ENCODE data around the gene TF. TPM values are rescaled to one million over a fixed set of nuclear protein-coding genes. Genes with fewer than 3 reads are reported as not detected.

The TF gene
- total and polyA plus RNA-seq, 2 of the 8 experiments (the other 6 are each of a cell fraction or from before 2014, with no cell fraction given), result 0.02 to 0.26 TPM

GRCh38 chr3:133845127-133845526 is 98.9 kb downstream of the TF start:
- Histone ChIP-seq H3K4me1 (replicated peaks in 1 of 4; ENCODE audit: control insufficient read depth in 3 of 4, insufficient read depth in 4 of 4, low read length in 3 of 4) (peaks cover 0 to 2% (median 0%) of the 10 kb centered on the region in 4 experiments; a peak in 1 of 7 replicates), H3K56ac (replicated peaks; ENCODE audit: insufficient read length, low read depth, low read length) (no peak overlapping the region), H3K27me3 (replicated peaks in 1 of 4; ENCODE audit: control insufficient read depth in 3 of 4, extremely low read depth in 1 of 4, insufficient read depth in 3 of 4, low read length in 3 of 4) (no peaks in the 10 kb centered on the region), H4K8ac (ENCODE audit: extremely low read depth, insufficient read depth, low read length) (no peak overlapping the region), H2AFZ (ENCODE audit: low read length) (no peak overlapping the region), H3K23me2 (ENCODE audit: low read depth, low read length) (no peaks in the 10 kb centered on the region), H2BK15ac (ENCODE audit: low read length) (no peak overlapping the region), H3K4me3 (ENCODE audit: extremely low read depth in 1 of 4, insufficient read depth in 2 of 4, low read depth in 3 of 4, low read length in 4 of 4) (no peak overlapping the region), H4K20me1 (replicated peaks in 1 of 2; ENCODE audit: control insufficient read depth in 1 of 2, insufficient read depth in 2 of 2, low read length in 2 of 2) (no peaks in the 10 kb centered on the region), H3K79me2 (ENCODE audit: control insufficient read depth in 1 of 2, insufficient read depth in 2 of 2, low read length in 2 of 2) (no peaks in the 10 kb centered on the region), H3K4me2 (ENCODE audit: insufficient read depth in 1 of 2, low read depth in 2 of 2, low read length in 2 of 2) (no peak overlapping the region), H3K79me1 (ENCODE audit: low read depth, low read length) (no peaks in the 10 kb centered on the region), H4K5ac (ENCODE audit: insufficient read length, low read depth, low read length) (no peak overlapping the region), H3K4ac (replicated peaks; ENCODE audit: insufficient read length, low read depth, low read length) (no peak overlapping the region), H2AK5ac (ENCODE audit: low read depth, low read length) (no peak overlapping the region), H3K27ac (ENCODE audit: low read depth, low read length) (no peak overlapping the region), H2BK120ac (replicated peaks; ENCODE audit: low read depth, low read length) (no peak overlapping the region), H3K9me3 (ENCODE audit: insufficient read depth in 2 of 2, low read depth in 1 of 2, low read length in 1 of 2) (no peaks in the 10 kb centered on the region), H3K14ac (ENCODE audit: insufficient read length) (no peak overlapping the region), H3K9ac (replicated peaks in 1 of 4; ENCODE audit: extremely low read depth in 1 of 4, low read depth in 3 of 4, low read length in 3 of 4) (no peak overlapping the region), H2BK12ac (ENCODE audit: low read depth, low read length) (no peak overlapping the region), H2BK20ac (ENCODE audit: low read length) (no peak overlapping the region), H3K36me3 (ENCODE audit: control insufficient read depth in 2 of 4, insufficient read depth in 4 of 4, low read length in 3 of 4) (no peaks in the 10 kb centered on the region), H3K23ac (ENCODE audit: insufficient read length) (no peak overlapping the region), H3K18ac (ENCODE audit: extremely low read depth, low read length) (no peak overlapping the region), H4K91ac (replicated peaks; ENCODE audit: insufficient read length, low read length) (no peak overlapping the region), H2BK5ac (ENCODE audit: low read depth, low read length) (no peak overlapping the region)
- TF ChIP-seq KDM1A (IDR thresholded peaks at IDR 0.05; ENCODE audit: borderline replicate concordance, low read length), result no peak
- FAIRE-seq (no peak), DNase-seq (ENCODE audit: low read depth in 1 of 2, low spot score in 2 of 2) (no peak)
- ChIA-PET POLR2A (ENCODE audit: partially characterized antibody) (no interaction called here), CTCF (ENCODE audit: partially characterized antibody) (no interaction called here)
- WGBS, 2 experiments (ENCODE audit: extremely low coverage in 1 of 2, insufficient coverage in 1 of 2, insufficient read length in 1 of 2, insufficient replicate concordance in 2 of 2, low coverage in 1 of 2, low lambda C conversion rate in 2 of 2, missing lambda C conversion rate in 1 of 2), result 97% methylated on average over 4 of the region's 4 CpGs; no CpG with 5 or more reads in 1 of the 2 experiments

Small RNA genes lying within 50 kb of the gene (small RNA-seq; reads per million reads assigned to genes)
- gene RNA5SP140 (ENCODE audit: insufficient read depth), result not detected

Other genes starting within 250 kb of the TF start
- 149 and 163 TPM in 2 replicates for gene CDV3, start 172.7 kb upstream of the TF start, total RNA-seq (2021; fragmentation: NEBNext Ultra II Directional; extraction: Animal tissue kit (Norgen Biotek cat#: 25700))
- 16.8 and 29.4 TPM in 2 replicates for gene CDV3, start 172.7 kb upstream of the TF start, polyA plus RNA-seq (2011; rRNA removed)
- 35.9 and 36.3 TPM in 2 replicates for gene TOPBP1, start 84.5 kb upstream of the TF start, total RNA-seq (2021; fragmentation: NEBNext Ultra II Directional; extraction: Animal tissue kit (Norgen Biotek cat#: 25700))
- 14.2 and 19.7 TPM in 2 replicates for gene TOPBP1, start 84.5 kb upstream of the TF start, polyA plus RNA-seq (2011; rRNA removed)
- 43.4 and 49.8 TPM in 2 replicates for gene SRPRB, start 59.4 kb downstream of the TF start, total RNA-seq (2021; fragmentation: NEBNext Ultra II Directional; extraction: Animal tissue kit (Norgen Biotek cat#: 25700))
- gene SRPRB, start 59.4 kb downstream of the TF start, polyA plus RNA-seq (2011; rRNA removed), result 15.9 and 24.9 TPM in 2 replicates
- 15.6 and 16.8 TPM in 2 replicates for gene RAB6B, start 149.5 kb downstream of the TF start, total RNA-seq (2021; fragmentation: NEBNext Ultra II Directional; extraction: Animal tissue kit (Norgen Biotek cat#: 25700))
- 7.9 and 11.2 TPM in 2 replicates for gene RAB6B, start 149.5 kb downstream of the TF start, polyA plus RNA-seq (2011; rRNA removed)